B cell (primary cell): ENCODE results near the gene UBE2G2. TPM values are rescaled to one million over a fixed set of nuclear protein-coding genes. Genes with fewer than 3 reads are reported as not detected.

Source experiments
- ATAC-seq: fragments of 200-7000 bp; cut with Tn5 transposase; one replicate; pipeline ENCODE4 v1.10.0; 2021; ENCODE audit warnings: low read depth, mild to moderate bottlenecking, moderate number of reproducible peaks, moderate library complexity
- CTCF ChIA-PET: fragments of 350-600 bp; sonication (Branson Sonifier 250); formaldehyde crosslinking; loops from one replicate; lab custom pipeline; 2021; ENCODE audit warnings: antibody characterized with exemption, inconsistent platforms; lab: Charles Lee
- POLR2A ChIA-PET: fragments of 350-600 bp; sonication (Branson Sonifier 250); formaldehyde crosslinking; loops from one replicate; lab custom pipeline; 2021; ENCODE audit warnings: antibody characterized with exemption; lab: Charles Lee
- DNase-seq: peaks from one replicate; pipeline ENCODE4 v3.0.0; 2013
- H2AFZ ChIP-seq: 2 replicates; pipeline ENCODE4 v1.6.1; 2012; ENCODE audit warnings: mild to moderate bottlenecking, low read depth, low read length; ENCODE audit not compliant: insufficient read depth, poor library complexity, severe bottlenecking
- H3K27ac ChIP-seq, 2 donors: 1 replicate in 1 of 2; 2 replicates in 1 of 2; pipeline ENCODE4 v1.5.1; 2012 to 2013; ENCODE audit warnings: low read length in 2 of 2, mild to moderate bottlenecking in 2 of 2, moderate library complexity in 1 of 2
- H3K27me3 ChIP-seq, 4 experiments: fragments of 200-600 bp in 1 of 4; sonication (generic) in 1 of 4; replicated peaks in 1 of 4; 1 replicate in 2 of 4; 2 replicates in 2 of 4; pipeline versions ENCODE4 v1.6.1 to v1.7.0; 2013 to 2016; ENCODE audit warnings: low read length in 3 of 4, mild to moderate bottlenecking in 2 of 4, mixed read lengths in 1 of 4, moderate library complexity in 1 of 4; ENCODE audit not compliant: insufficient read depth in 4 of 4, control insufficient read depth in 3 of 4; ENCODE audit errors: control extremely low read depth in 1 of 4
- H3K36me3 ChIP-seq, 2 experiments: replicated peaks in 1 of 2; 1 replicate in 1 of 2; 2 replicates in 1 of 2; pipeline versions ENCODE4 v1.6.1 to v1.7.1; 2013; ENCODE audit warnings: low read length in 1 of 2; ENCODE audit not compliant: insufficient read depth in 2 of 2, control insufficient read depth in 1 of 2; ENCODE audit errors: control extremely low read depth in 1 of 2, extremely low read depth in 1 of 2
- H3K4me1 ChIP-seq, 2 donors: fragments of 200-600 bp in 1 of 2; sonication (generic) in 1 of 2; 1 replicate in 1 of 2; 2 replicates in 1 of 2; pipeline versions ENCODE4 v1.5.1 to v1.6.1; 2013 to 2017; ENCODE audit warnings: low read length in 2 of 2; ENCODE audit not compliant: control insufficient read depth in 2 of 2, insufficient read depth in 2 of 2
- H3K4me2 ChIP-seq: replicated peaks from 2 replicates; pipeline ENCODE3; 2012; ENCODE audit warnings: mild to moderate bottlenecking, low read depth, low read length; ENCODE audit not compliant: poor library complexity, severe bottlenecking
- H3K4me3 ChIP-seq, 5 experiments: fragments of 200-600 bp in 1 of 5; sonication (generic) in 1 of 5; 1 replicate in 3 of 5; 2 replicates in 2 of 5; pipeline versions ENCODE4 v1.5.1 to v1.7.0; 2011 to 2016; ENCODE audit warnings: low read length in 4 of 5, mild to moderate bottlenecking in 4 of 5, low read depth in 2 of 5, control low read depth in 1 of 5, moderate library complexity in 1 of 5; ENCODE audit not compliant: insufficient read depth in 1 of 5; ENCODE audit errors: control extremely low read depth in 1 of 5, extremely low read depth in 1 of 5
- H3K79me2 ChIP-seq: fragments of 200-600 bp; sonication (generic); one replicate; pipeline ENCODE4 v1.6.0; 2016; ENCODE audit warnings: low read length; ENCODE audit not compliant: control insufficient read depth, insufficient read depth
- H3K9ac ChIP-seq: fragments of 200-600 bp; sonication (generic); 2 replicates; pipeline ENCODE4 v1.6.1; 2017; ENCODE audit warnings: mild to moderate bottlenecking, low read length, moderate library complexity
- H3K9me3 ChIP-seq, 3 donors: one replicate each; pipeline versions ENCODE4 v1.6.1 to v1.7.1; 2013; ENCODE audit warnings: low read length in 2 of 3; ENCODE audit not compliant: control insufficient read depth in 2 of 3, insufficient read depth in 1 of 3; ENCODE audit errors: control extremely low read depth in 1 of 3
- H4K20me1 ChIP-seq: 2 replicates; pipeline ENCODE4 v1.6.0; 2012; ENCODE audit warnings: mild to moderate bottlenecking, low read length; ENCODE audit not compliant: insufficient read depth, control insufficient read depth, poor library complexity, severe bottlenecking
- H3K27ac Mint-ChIP-seq: one replicate; pipeline ENCODE4 v1.8.0; 2021; ENCODE audit warnings: mixed read lengths
- H3K27me3 Mint-ChIP-seq: one replicate; pipeline ENCODE4 v1.8.0; 2021; ENCODE audit warnings: mixed read lengths
- H3K4me1 Mint-ChIP-seq: one replicate; pipeline ENCODE4 v1.8.0; 2021; ENCODE audit warnings: mixed read lengths
- H3K4me3 Mint-ChIP-seq: one replicate; pipeline ENCODE4 v1.8.0; 2021; ENCODE audit warnings: mixed read lengths
- H3K9me3 Mint-ChIP-seq: one replicate; pipeline ENCODE4 v1.8.0; 2022; ENCODE audit warnings: mixed read lengths; ENCODE audit not compliant: insufficient read depth
- EZH2 ChIP-seq: IDR thresholded peaks from 2 replicates; pipeline ENCODE4 v1.6.1; 2012; ENCODE audit warnings: borderline replicate concordance, low read depth, mild to moderate bottlenecking, moderate library complexity, low read length; ENCODE audit not compliant: insufficient read depth, poor library complexity, severe bottlenecking
- WGBS: methylation state at CpG from one replicate; pipeline ENCODE4 v1.1.5; 2013; ENCODE audit warnings: missing lambda C conversion rate; ENCODE audit not compliant: insufficient coverage; 5-methylcytosine and 5-hydroxymethylcytosine counted together
- intact Hi-C: fragments of 100-400 bp; cut with micrococcal nuclease; formaldehyde crosslinking; loops from one replicate; pipeline ENCODE4 v1.10.0; 2022
- polyA plus RNA-seq: library from polyadenylated mRNA; depleted of rRNA; stranded (reverse); fragments of >200 nt; gene quantifications from 2 replicates; pipeline ENCODE4 v1.2.3, GENCODE V29; 2012
- total RNA-seq, 2 donors: library from RNA; stranded (reverse); fragments of 120-200 nt in 1 of 2; gene quantifications; 1 replicate in 1 of 2; 2 replicates in 1 of 2; pipeline versions ENCODE4 v1.2.3 to v1.2.4, GENCODE V29; 2013 to 2022
- TF ChIP-seq, protein P1 (sequence below): fragments of 200-600 bp; IDR thresholded peaks from one replicate; pipeline ENCODE4 v1.8.0; 2022; ENCODE audit warnings: antibody characterized with exemption, mild to moderate bottlenecking

The UBE2G2 gene
- total and polyA plus RNA-seq, 2 donors (not counting 1 experiment from before 2014, with no cell fraction given), result 96.4 to 109 TPM

DNA sequence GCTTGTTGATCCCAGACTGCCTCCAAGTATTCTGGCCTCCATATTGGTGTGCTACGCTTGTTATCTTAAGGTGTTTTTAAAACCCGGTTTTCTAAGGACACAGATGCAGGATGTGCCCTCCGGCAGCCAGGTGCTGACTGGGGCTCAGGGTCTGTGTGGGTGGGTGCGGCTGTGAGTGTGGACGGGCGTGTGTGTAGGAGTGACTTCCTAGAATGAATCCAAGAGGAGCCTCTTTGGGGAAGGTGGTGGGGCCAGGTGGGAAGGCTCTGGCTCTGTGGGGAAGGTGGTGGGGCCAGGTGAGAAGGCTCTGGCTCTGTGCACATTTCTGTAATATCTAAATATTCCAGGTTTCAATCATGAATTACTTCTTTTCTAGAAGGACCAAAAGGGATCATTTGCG lies 77.4 kb downstream of the UBE2G2 start:
- no peak for TF ChIP-seq EZH2
- TF ChIP-seq, protein P1, sequence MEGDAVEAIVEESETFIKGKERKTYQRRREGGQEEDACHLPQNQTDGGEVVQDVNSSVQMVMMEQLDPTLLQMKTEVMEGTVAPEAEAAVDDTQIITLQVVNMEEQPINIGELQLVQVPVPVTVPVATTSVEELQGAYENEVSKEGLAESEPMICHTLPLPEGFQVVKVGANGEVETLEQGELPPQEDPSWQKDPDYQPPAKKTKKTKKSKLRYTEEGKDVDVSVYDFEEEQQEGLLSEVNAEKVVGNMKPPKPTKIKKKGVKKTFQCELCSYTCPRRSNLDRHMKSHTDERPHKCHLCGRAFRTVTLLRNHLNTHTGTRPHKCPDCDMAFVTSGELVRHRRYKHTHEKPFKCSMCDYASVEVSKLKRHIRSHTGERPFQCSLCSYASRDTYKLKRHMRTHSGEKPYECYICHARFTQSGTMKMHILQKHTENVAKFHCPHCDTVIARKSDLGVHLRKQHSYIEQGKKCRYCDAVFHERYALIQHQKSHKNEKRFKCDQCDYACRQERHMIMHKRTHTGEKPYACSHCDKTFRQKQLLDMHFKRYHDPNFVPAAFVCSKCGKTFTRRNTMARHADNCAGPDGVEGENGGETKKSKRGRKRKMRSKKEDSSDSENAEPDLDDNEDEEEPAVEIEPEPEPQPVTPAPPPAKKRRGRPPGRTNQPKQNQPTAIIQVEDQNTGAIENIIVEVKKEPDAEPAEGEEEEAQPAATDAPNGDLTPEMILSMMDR, result no peak
- WGBS, result 90% methylated on average over 6 of the region's 7 CpGs
- peaks cover 65% of the 10 kb centered on the region for H3K27me3 Mint-ChIP-seq
- no peaks in the 10 kb centered on the region for H3K79me2 ChIP-seq
- H3K36me3 ChIP-seq, result no peaks in the 10 kb centered on the region
- peaks cover 6% of the 10 kb centered on the region for H3K4me1 Mint-ChIP-seq
- no peaks in the 10 kb centered on the region for H3K9me3 Mint-ChIP-seq
- intact Hi-C loops, result no loop called here
- POLR2A ChIA-PET, result interaction anchor here (0.6 kb wide), 1 partner anchor 961 kb away, joined by 7 read pairs; no protein-coding TSS in a partner anchor
- H3K4me2 ChIP-seq, result no peak overlapping the region
- H3K27me3 ChIP-seq, result peaks cover 0 to 32% (median 17%) of the 10 kb centered on the region in 4 experiments
- H4K20me1 ChIP-seq, result no peaks in the 10 kb centered on the region
- DNase-seq, result no peak
- H3K27ac Mint-ChIP-seq, result no peak overlapping the region
- peaks cover 11 to 12% of the 10 kb centered on the region in 2 donors for H3K4me1 ChIP-seq
- no peak overlapping the region for H3K27ac ChIP-seq
- CTCF ChIA-PET, result interaction anchor here (0.7 kb wide), 1 partner anchor 14 kb away, joined by 3 read pairs; no protein-coding TSS in a partner anchor
- no peak overlapping the region for H2AFZ ChIP-seq
- H3K4me3 Mint-ChIP-seq, result no peak overlapping the region
- no peak overlapping the region for H3K4me3 ChIP-seq
- H3K9ac ChIP-seq, result no peak overlapping the region
- H3K9me3 ChIP-seq, result peaks cover 0 to 12% (median 0%) of the 10 kb centered on the region in 3 donors
- no peak for ATAC-seq

DNA sequence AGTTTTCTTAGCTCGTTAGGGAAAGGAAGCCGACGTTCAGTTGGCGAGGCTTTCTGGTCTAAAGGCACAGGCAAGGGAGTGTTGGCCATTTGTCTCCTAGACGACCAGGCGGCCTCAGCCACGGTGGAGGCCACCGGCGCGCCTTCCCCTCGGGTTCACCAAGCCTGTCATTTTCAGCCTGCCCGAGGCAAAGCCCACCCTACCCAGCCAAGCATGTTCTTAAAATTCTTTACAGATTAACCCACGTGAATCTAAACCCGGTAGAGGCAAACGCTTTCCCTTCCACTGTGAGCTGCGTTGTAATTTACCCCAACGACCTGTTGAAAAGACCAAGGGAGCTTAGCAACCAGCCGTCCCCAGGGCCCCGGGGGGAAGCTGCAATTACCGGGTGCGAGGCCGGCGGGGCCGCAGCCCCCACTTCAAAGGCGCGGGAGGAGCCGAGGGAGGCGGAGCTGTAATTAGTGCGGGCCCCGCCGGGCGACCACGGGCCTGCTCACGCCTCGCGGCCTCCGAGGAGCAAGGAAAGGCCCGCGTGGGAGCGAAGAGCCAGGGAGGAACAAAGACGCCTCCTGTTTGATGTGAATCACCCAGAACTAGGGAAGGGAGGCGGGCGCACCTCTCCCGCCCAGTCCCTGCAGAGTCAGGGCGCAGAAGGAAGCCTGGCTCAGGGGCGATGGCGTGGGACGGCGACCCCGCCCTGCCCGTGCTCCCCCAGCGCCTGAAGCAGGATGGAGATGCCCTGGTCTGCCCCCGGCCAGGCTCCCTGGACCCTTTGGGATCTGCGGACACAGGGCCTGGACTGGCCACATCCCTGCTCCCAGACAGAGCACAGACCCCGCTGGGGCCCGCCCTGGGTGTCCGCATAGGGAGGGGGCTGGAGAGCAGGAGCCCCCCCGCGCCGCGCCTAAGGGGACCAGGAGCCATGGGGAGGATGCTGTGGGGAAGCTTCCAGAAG lies 78.2 kb downstream of the UBE2G2 start:
- no peak overlapping the region for H3K27ac ChIP-seq
- H3K9me3 ChIP-seq, result peaks cover 0 to 12% (median 0%) of the 10 kb centered on the region in 3 donors
- H3K27me3 ChIP-seq, result peaks cover 0 to 37% (median 18%) of the 10 kb centered on the region in 4 experiments
- no peaks in the 10 kb centered on the region for H3K79me2 ChIP-seq
- peak overlapping the region; percentile 16 for H2AFZ ChIP-seq
- H4K20me1 ChIP-seq, result no peaks in the 10 kb centered on the region
- H3K4me3 ChIP-seq, result peak overlapping the region in 1 of 5 experiments; percentile 5
- Mint-ChIP-seq H3K9me3 (no peaks in the 10 kb centered on the region), H3K4me1 (peaks cover 6% of the 10 kb centered on the region), H3K27ac (no peak overlapping the region), H3K4me3 (no peak overlapping the region), H3K27me3 (peaks cover 66% of the 10 kb centered on the region)
- intact Hi-C loops, result no loop called here
- H3K9ac ChIP-seq, result peak overlapping the region; percentile 23
- H3K4me2 ChIP-seq, result peak overlapping the region; percentile 46
- WGBS, result 13% methylated on average over 61 of the region's 61 CpGs
- H3K4me1 ChIP-seq, result peaks cover 11 to 12% of the 10 kb centered on the region in 2 donors
- ChIA-PET POLR2A (no interaction called here), CTCF (no interaction called here)
- no peak for ATAC-seq
- no peak for DNase-seq
- H3K36me3 ChIP-seq, result no peaks in the 10 kb centered on the region
- TF ChIP-seq EZH2, result no peak
- TF ChIP-seq, protein P1, result no peak
